ENCODE measurements around the gene RASA4. TPM values are rescaled to one million over a fixed set of nuclear protein-coding genes. Genes with fewer than 3 reads are reported as not detected.
"Not testable (repeated sequence)": the region's sequence is repeated elsewhere in the genome, so short reads cannot be mapped to it uniquely, and the experiment has no call there.

RASA4 gene
- total RNA-seq, 1 experiment from 2014 or later = 4.5 TPM

GRCh38 chr7:102543596-102543995 is 73.0 kb downstream of the RASA4 start, which contains the start of gene UPK3BL2:
Gene UPK3BL2 (minus strand): TSS chr7:102543696. CDS start chr7:102543636, 60 bp downstream.
- not testable (repeated sequence) for H3K79me2 ChIP-seq (ENCODE audit: low read length); H3K9me2 ChIP-seq (replicated peaks; ENCODE audit: insufficient read depth, low read length); H3K27me3 ChIP-seq (ENCODE audit: low read length); H3K9me3 ChIP-seq (ENCODE audit: low read length); H2AFZ ChIP-seq (ENCODE audit: low read length); DNase-seq; H3K9ac ChIP-seq (ENCODE audit: low read length); H3K4me1 ChIP-seq (ENCODE audit: low read length); H3K27ac ChIP-seq (ENCODE audit: low read length); H3K4me3 ChIP-seq (ENCODE audit: low read length); H3K36me3 ChIP-seq (ENCODE audit: insufficient read depth, low read length); H3K4me2 ChIP-seq (ENCODE audit: low read depth, low read length, poor library complexity, severe bottlenecking); H4K20me1 ChIP-seq (ENCODE audit: insufficient read depth, low read depth, low read length)

GRCh38 chr7:102542771-102543170 is 73.8 kb downstream of the RASA4 start:
- not testable (repeated sequence) for H3K27ac ChIP-seq (ENCODE audit: low read length); H3K4me1 ChIP-seq (ENCODE audit: low read length); DNase-seq; H3K9me3 ChIP-seq (ENCODE audit: low read length); H3K27me3 ChIP-seq (ENCODE audit: low read length); H3K4me3 ChIP-seq (ENCODE audit: low read length); H3K9ac ChIP-seq (ENCODE audit: low read length); H2AFZ ChIP-seq (ENCODE audit: low read length); H3K36me3 ChIP-seq (ENCODE audit: insufficient read depth, low read length); H3K4me2 ChIP-seq (ENCODE audit: low read depth, low read length, poor library complexity, severe bottlenecking); H4K20me1 ChIP-seq (ENCODE audit: insufficient read depth, low read depth, low read length); H3K79me2 ChIP-seq (ENCODE audit: low read length); H3K9me2 ChIP-seq (replicated peaks; ENCODE audit: insufficient read depth, low read length)

GRCh38 chr7:102542083-102542482 is 74.5 kb downstream of the RASA4 start:
- not testable (repeated sequence) for H3K9me3 ChIP-seq (ENCODE audit: low read length); H3K4me1 ChIP-seq (ENCODE audit: low read length); H3K4me2 ChIP-seq (ENCODE audit: low read depth, low read length, poor library complexity, severe bottlenecking); DNase-seq; H4K20me1 ChIP-seq (ENCODE audit: insufficient read depth, low read depth, low read length); H3K9me2 ChIP-seq (replicated peaks; ENCODE audit: insufficient read depth, low read length); H2AFZ ChIP-seq (ENCODE audit: low read length); H3K27me3 ChIP-seq (ENCODE audit: low read length); H3K27ac ChIP-seq (ENCODE audit: low read length); H3K36me3 ChIP-seq (ENCODE audit: insufficient read depth, low read length); H3K9ac ChIP-seq (ENCODE audit: low read length); H3K79me2 ChIP-seq (ENCODE audit: low read length); H3K4me3 ChIP-seq (ENCODE audit: low read length)

GRCh38 chr7:102540604-102541003 is 76.0 kb downstream of the RASA4 start:
- H3K4me2 ChIP-seq (ENCODE audit: low read depth, low read length, poor library complexity, severe bottlenecking); H3K27ac ChIP-seq (ENCODE audit: low read length); H3K4me1 ChIP-seq (ENCODE audit: low read length); H3K36me3 ChIP-seq (ENCODE audit: insufficient read depth, low read length); H4K20me1 ChIP-seq (ENCODE audit: insufficient read depth, low read depth, low read length); H2AFZ ChIP-seq (ENCODE audit: low read length); H3K9me2 ChIP-seq (replicated peaks; ENCODE audit: insufficient read depth, low read length); H3K9ac ChIP-seq (ENCODE audit: low read length); H3K79me2 ChIP-seq (ENCODE audit: low read length); H3K9me3 ChIP-seq (ENCODE audit: low read length); H3K4me3 ChIP-seq (ENCODE audit: low read length); DNase-seq; H3K27me3 ChIP-seq (ENCODE audit: low read length): not testable (repeated sequence)

GRCh38 chr7:102535062-102535615 is 81.4 kb downstream of the RASA4 start:
- H3K79me2 ChIP-seq (ENCODE audit: low read length); H3K27ac ChIP-seq (ENCODE audit: low read length); H3K9ac ChIP-seq (ENCODE audit: low read length); H3K9me2 ChIP-seq (replicated peaks; ENCODE audit: insufficient read depth, low read length); DNase-seq; H2AFZ ChIP-seq (ENCODE audit: low read length); H3K27me3 ChIP-seq (ENCODE audit: low read length); H3K4me2 ChIP-seq (ENCODE audit: low read depth, low read length, poor library complexity, severe bottlenecking); H3K4me3 ChIP-seq (ENCODE audit: low read length); H3K36me3 ChIP-seq (ENCODE audit: insufficient read depth, low read length); H3K9me3 ChIP-seq (ENCODE audit: low read length); H3K4me1 ChIP-seq (ENCODE audit: low read length); H4K20me1 ChIP-seq (ENCODE audit: insufficient read depth, low read depth, low read length): not testable (repeated sequence)

GRCh38 chr7:102532127-102532526 is 84.4 kb downstream of the RASA4 start:
- H3K9me2 ChIP-seq (replicated peaks; ENCODE audit: insufficient read depth, low read length) = not testable (repeated sequence)

GRCh38 chr7:102531583-102531982 is 85.0 kb downstream of the RASA4 start:
- H3K79me2 ChIP-seq (ENCODE audit: low read length) = not testable (repeated sequence)

More at GRCh38 chr7:102532127-102532526, 84.4 kb downstream of the RASA4 start:
- not testable (repeated sequence) for H4K20me1 ChIP-seq (ENCODE audit: insufficient read depth, low read depth, low read length); H3K4me3 ChIP-seq (ENCODE audit: low read length); H3K36me3 ChIP-seq (ENCODE audit: insufficient read depth, low read length); H3K27ac ChIP-seq (ENCODE audit: low read length); H3K4me2 ChIP-seq (ENCODE audit: low read depth, low read length, poor library complexity, severe bottlenecking); H3K27me3 ChIP-seq (ENCODE audit: low read length); H3K9me3 ChIP-seq (ENCODE audit: low read length); H3K9ac ChIP-seq (ENCODE audit: low read length); DNase-seq; H3K79me2 ChIP-seq (ENCODE audit: low read length); H3K4me1 ChIP-seq (ENCODE audit: low read length); H2AFZ ChIP-seq (ENCODE audit: low read length)

GRCh38 chr7:102527822-102528793 is 88.4 kb downstream of the RASA4 start:
- H3K27ac ChIP-seq (ENCODE audit: low read length); DNase-seq; H3K9ac ChIP-seq (ENCODE audit: low read length); H3K4me2 ChIP-seq (ENCODE audit: low read depth, low read length, poor library complexity, severe bottlenecking); H3K4me1 ChIP-seq (ENCODE audit: low read length); H3K27me3 ChIP-seq (ENCODE audit: low read length); H3K9me2 ChIP-seq (replicated peaks; ENCODE audit: insufficient read depth, low read length); H4K20me1 ChIP-seq (ENCODE audit: insufficient read depth, low read depth, low read length); H3K9me3 ChIP-seq (ENCODE audit: low read length); H2AFZ ChIP-seq (ENCODE audit: low read length); H3K79me2 ChIP-seq (ENCODE audit: low read length); H3K4me3 ChIP-seq (ENCODE audit: low read length); H3K36me3 ChIP-seq (ENCODE audit: insufficient read depth, low read length): not testable (repeated sequence)

More at GRCh38 chr7:102531583-102531982, 85.0 kb downstream of the RASA4 start:
- H3K4me1 ChIP-seq (ENCODE audit: low read length); H3K36me3 ChIP-seq (ENCODE audit: insufficient read depth, low read length); H3K4me2 ChIP-seq (ENCODE audit: low read depth, low read length, poor library complexity, severe bottlenecking); H3K4me3 ChIP-seq (ENCODE audit: low read length); H2AFZ ChIP-seq (ENCODE audit: low read length); H3K27me3 ChIP-seq (ENCODE audit: low read length); H3K27ac ChIP-seq (ENCODE audit: low read length); H4K20me1 ChIP-seq (ENCODE audit: insufficient read depth, low read depth, low read length); H3K9me3 ChIP-seq (ENCODE audit: low read length); DNase-seq; H3K9ac ChIP-seq (ENCODE audit: low read length); H3K9me2 ChIP-seq (replicated peaks; ENCODE audit: insufficient read depth, low read length): not testable (repeated sequence)
